Neural progenitor cell (in vitro differentiated cells): ENCODE measurements around the gene RAB5A.

Experiments used
- EZH2 ChIP-seq: fragments of 200-600 bp; sonication (generic); IDR thresholded peaks from 2 replicates; pipeline ENCODE4 v1.6.1; 2017; ENCODE audit warnings: antibody characterized with exemption, mild to moderate bottlenecking, moderate library complexity
- EZH2phosphoT487 ChIP-seq: fragments of 200-600 bp; sonication (generic); IDR thresholded peaks from 2 replicates; pipeline ENCODE4 v1.6.1; 2017; ENCODE audit warnings: antibody characterized with exemption
- TF ChIP-seq, protein P1 (sequence below): fragments of 200-600 bp; sonication (generic); IDR thresholded peaks from 2 replicates; pipeline ENCODE4 v1.5.1; 2017; ENCODE audit warnings: antibody characterized with exemption, mild to moderate bottlenecking

DNA sequence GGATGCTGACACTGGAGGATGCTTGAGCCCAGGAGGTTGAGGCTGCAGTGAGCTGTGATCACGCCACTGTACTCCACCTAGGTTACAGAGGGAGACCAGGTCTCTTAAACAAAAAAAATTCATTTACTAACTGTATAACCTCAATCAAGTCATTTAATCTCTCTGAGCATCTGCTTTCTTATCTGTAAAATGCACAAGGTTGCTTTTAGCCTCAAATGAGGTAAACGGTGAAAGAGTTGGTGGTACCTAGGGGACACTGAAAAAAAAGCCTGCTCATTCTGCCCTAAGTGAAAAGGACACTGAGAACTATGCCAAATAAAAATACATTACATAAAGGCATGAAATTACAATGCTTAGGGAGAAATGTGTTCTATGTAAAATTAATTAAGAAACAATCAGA lies 61.7 kb downstream of the RAB5A start:
- TF ChIP-seq EZH2, result no peak
- TF ChIP-seq, protein P1, sequence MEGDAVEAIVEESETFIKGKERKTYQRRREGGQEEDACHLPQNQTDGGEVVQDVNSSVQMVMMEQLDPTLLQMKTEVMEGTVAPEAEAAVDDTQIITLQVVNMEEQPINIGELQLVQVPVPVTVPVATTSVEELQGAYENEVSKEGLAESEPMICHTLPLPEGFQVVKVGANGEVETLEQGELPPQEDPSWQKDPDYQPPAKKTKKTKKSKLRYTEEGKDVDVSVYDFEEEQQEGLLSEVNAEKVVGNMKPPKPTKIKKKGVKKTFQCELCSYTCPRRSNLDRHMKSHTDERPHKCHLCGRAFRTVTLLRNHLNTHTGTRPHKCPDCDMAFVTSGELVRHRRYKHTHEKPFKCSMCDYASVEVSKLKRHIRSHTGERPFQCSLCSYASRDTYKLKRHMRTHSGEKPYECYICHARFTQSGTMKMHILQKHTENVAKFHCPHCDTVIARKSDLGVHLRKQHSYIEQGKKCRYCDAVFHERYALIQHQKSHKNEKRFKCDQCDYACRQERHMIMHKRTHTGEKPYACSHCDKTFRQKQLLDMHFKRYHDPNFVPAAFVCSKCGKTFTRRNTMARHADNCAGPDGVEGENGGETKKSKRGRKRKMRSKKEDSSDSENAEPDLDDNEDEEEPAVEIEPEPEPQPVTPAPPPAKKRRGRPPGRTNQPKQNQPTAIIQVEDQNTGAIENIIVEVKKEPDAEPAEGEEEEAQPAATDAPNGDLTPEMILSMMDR, result no peak
- no peak for TF ChIP-seq EZH2phosphoT487
